Muscle of arm (tissue), 14 donors: ENCODE measurements around the gene ZDHHC12. TPM values are rescaled to one million over a fixed set of nuclear protein-coding genes. Genes with fewer than 3 reads are reported as not detected.

ENCODE experiments used
- DNase-seq: peaks from one replicate; pipeline ENCODE4 v3.0.0-alpha.2; 2013
- long read RNA-seq, 11 donors: transcript quantifications; one replicate each; lab custom pipeline, GENCODE V29; 2026
- polyA plus RNA-seq, 12 donors: library from polyadenylated mRNA; unstranded; fragments of 120-200 nt; gene quantifications; one replicate each; pipeline ENCODE4 v1.2.1, GENCODE V29; 2013; ENCODE audit not compliant: insufficient read length in 12 of 12

Gene ZDHHC12
- 10 to 100 TPM in 1 of 12 donors, 1 to 10 TPM in 10, not detected in 1; 4.4 to 10.8 (median 5.6) TPM for polyA plus RNA-seq
- long read RNA-seq, donor 1, transcript ZDHHC12-201 (5 exons, 1,129 nt), result major isoform, 31 of 31 reads
- long read RNA-seq, donor 1, partial matches to known transcripts, result 0 of 31 reads
- long read RNA-seq, donor 1, other reads (novel, unspliced or antisense), result 0 of 31 reads
- long read RNA-seq, donor 2, partial matches to known transcripts, result 0 of 4 reads
- long read RNA-seq, donor 2, other reads (novel, unspliced or antisense), result 0 of 4 reads
- long read RNA-seq, donor 3, partial matches to known transcripts, result 0 of 1 reads
- long read RNA-seq, donor 3, other reads (novel, unspliced or antisense), result 0 of 1 reads
- long read RNA-seq, donor 4, partial matches to known transcripts, result 0 of 1 reads
- long read RNA-seq, donor 4, other reads (novel, unspliced or antisense), result 0 of 1 reads
- long read RNA-seq, donor 5, result 0 reads
- long read RNA-seq, donor 6, partial matches to known transcripts, result 0 of 2 reads
- long read RNA-seq, donor 6, other reads (novel, unspliced or antisense), result 0 of 2 reads
- long read RNA-seq, donor 7, partial matches to known transcripts, result 0 of 3 reads
- long read RNA-seq, donor 7, other reads (novel, unspliced or antisense), result 0 of 3 reads
- long read RNA-seq, donor 8, transcript ZDHHC12-201 (5 exons, 1,129 nt), result major isoform, 6 of 11 reads
- long read RNA-seq, donor 8, partial matches to known transcripts, result 5 of 11 reads
- long read RNA-seq, donor 8, other reads (novel, unspliced or antisense), result 0 of 11 reads
- long read RNA-seq, donor 9, result 0 reads
- long read RNA-seq, donor 10, partial matches to known transcripts, result 0 of 4 reads
- long read RNA-seq, donor 10, other reads (novel, unspliced or antisense), result 0 of 4 reads
- long read RNA-seq, donor 11, transcript ZDHHC12-201 (5 exons, 1,129 nt), result major isoform, 8 of 9 reads
- long read RNA-seq, donor 11, partial matches to known transcripts, result 0 of 9 reads
- long read RNA-seq, donor 11, other reads (novel, unspliced or antisense), result 0 of 9 reads

DNA sequence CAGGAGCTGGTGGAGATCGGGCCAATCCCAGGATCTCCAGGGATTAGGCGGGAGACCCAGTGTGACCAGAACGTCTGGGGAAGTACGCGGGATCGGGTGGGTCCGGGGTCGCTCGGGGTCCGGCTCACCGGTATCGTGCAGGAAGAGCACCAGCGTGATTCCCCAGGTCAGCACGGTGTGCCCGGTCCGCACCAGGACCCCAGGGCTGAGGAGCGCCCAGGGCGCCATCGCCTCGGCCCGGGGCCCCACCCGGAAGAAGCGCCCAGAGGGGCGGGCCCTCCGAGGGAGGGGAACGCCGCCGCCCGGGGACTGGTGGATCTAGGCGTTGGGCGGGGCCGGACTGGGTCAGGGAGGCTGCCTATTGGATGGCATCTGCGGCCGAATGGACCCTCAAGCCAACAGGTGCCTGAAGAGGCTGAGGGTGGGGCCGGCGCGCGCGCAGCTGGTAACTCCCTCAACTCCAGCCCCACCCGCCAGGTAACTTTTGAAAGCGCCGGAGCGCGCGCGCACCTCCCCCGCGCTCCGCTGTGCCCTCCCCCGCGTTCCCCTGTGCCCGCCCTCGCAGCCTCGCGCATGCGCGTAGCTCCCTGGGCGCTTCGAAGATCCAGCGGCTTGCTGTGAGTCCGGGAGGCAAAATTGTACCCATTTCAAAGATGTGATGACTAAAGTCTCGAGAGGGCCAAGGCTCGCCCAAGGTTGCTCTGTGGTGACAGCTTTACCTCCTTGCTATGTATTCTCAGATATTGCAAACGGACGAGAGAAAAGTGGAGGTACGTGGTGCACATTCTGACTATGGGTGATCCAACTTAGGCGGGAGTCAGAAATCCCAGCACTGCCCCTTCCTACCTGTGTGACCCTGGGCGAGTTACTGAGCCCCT lies at the start of gene ZDHHC12:
TSS of gene ZDHHC12 (minus strand) at position 262 of the 878 bp plus-strand sequence. CDS start at position 228, 34 bp downstream.
- peak; percentile 74 for DNase-seq

DNA sequence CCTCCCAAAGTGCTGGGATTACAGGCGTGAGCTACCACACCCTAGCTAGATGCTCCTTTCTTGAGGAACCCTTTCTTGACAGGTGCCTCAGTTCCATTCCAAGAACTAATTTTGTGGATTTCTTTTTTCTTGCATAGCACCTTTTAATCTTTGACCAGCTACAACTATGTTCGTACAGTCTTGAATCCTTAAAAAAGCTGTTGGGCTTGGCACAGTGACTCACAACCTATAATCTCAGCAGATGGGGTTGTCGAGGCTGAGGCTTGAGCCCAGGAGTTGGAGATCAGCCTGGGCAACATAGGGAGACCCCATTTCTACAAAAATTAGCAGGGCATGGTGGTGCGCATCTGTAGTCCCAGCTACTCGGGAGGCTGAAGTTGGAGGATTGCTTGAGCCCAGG lies 49.1 kb upstream of the ZDHHC12 start:
- DNase-seq, result no peak

GRCh38 chr9:128771745-128772519 lies 48.0 kb upstream of the ZDHHC12 start, which contains the start of gene ZER1:
ZER1 (minus strand) TSS chr9:128771927; CDS start chr9:128755565, 16,362 bp downstream.
- peak; percentile 90 for DNase-seq

DNA sequence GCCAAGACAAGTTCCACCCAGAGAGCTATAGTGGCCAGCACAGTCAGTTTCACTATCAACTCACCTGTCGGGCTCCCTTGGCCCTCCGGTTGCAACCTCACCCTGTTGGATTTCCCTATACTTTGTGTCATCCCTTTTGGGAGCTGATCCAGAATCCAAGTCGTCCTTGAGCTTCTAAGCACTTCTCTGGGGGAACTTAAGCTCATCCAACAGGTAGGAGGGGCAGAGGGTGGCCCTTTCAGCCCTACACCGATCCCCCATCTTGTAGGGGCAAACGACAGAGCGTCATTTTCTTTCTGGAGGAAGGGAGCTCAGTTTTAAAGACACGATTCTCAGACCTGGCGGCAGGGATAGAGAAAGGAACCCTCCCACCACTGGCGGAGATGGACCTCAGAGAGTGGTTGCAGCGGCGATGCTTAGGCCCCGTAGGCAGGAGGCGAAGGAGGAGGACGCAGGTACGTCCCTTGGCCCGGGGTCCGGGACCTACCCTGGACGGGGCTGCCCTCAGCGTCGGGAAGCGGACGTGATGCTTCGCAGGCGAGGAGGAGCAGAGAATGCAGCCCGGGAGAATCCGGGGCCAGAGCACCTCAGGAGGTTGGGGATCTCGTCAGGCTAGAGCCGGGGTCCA lies 47.3 kb upstream of the ZDHHC12 start:
- DNase-seq, result no peak

DNA sequence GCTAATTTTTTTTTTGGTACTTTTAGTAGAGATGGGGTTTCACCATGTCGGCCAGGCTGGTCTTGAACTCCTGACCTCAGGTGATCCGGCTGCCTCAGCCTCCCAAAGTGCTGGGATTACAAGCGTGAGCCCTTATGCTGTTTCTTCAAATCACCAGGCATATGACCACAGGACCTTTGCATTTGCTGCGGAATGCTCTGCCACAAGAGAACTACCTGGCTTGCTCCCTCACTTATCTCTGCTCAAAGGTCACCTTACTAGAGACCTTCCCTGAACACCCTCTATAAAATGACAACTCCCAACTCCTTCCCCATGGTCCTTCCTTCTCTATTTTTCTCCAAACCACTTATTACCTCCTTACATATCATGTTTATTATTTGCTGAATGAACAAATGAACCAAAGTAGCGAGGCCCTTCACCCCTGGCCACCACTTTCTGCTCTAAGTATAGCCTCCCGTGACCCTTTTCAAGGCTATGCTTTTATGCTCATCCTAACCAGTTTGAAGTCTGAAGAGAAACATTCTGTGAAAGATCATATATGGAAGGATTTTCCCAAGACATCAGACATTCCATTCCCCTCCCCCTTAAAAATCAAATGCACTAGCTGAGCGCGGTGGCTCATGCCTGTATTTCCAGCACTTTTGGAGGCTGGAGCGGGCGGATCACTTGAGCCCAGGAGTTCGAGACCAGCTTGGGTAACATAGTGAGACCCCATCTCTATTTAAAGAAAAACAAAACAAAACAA lies 46.5 kb upstream of the ZDHHC12 start:
- DNase-seq, result no peak

- DNase-seq, result no peak
Observed at GRCh38 chr9:128768606-128769005, 44.7 kb upstream of the ZDHHC12 start.

DNA sequence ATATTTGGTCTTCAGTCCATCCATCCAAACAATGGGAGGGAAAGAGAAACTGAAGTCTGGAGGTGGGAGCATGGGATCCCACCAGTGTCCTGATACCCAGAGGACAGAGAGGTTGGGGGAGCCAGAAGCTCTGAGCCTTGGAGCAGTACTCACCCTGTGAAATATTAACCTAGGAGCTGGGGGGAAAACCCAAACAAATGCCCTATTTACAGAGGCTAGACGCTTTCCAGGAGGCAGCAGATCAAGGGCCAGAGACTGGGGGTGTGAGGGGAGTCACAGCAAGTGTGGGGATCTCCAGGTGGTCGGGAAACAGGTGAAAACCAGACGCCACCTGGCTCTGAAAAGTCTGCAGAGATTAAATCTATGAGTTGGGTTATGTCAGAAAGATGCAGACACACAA lies 41.6 kb upstream of the ZDHHC12 start:
- no peak for DNase-seq

DNA sequence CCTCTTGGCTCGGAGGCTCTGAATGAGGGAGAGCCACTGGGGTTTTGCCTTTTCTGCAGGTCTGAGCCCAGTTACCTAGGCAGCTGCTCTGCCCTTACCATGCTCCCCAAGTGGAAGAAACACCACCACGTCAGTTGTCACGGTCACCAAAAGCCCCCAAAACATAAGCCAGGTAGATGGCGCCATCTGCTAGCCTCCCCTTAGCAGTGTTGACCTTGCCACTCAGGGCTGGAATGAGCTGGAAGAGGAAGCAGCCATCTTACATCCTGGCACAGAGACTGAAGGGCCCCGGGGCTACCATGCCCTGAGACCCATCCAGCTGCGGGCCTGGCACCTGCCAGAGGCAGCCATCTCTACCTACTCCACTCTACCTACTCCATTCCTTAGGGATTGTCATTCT lies 40.4 kb upstream of the ZDHHC12 start:
- no peak for DNase-seq

DNA sequence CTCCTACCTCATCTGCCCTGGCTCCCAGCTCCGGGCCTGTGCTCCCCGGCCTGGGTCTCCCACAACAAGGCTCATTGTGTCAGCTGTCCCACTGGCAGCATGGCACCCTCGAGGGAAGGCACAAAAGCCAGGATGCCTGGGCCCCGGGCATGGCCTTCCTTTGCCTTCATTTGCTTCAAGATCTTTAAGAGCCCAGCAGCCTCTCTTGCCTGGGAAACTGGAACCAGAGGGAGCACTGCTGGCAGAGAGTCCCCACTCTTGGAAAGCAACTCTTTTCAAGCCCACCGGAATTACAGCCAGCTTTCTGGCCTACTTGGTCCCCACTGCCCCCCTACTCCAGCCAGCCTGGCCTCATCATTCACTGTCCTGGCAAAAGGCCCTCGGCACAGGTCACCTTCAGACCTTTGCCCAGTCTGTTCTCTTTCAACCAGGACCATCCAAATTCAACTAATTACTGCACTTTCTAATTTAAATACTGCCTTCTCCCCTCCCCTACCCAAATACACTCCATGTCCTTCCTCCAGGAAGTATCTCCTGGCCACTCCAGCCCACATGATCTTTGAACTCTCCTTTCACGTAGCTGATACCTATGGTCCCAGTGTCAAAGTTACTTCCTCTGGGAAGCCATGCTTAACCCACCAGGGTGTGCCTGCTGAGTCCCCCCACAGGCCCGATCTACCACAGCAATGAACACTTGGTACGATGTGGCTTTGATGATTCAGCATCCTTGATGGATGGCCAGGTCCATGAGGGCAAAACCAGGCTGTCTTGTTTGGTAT lies 38.9 kb upstream of the ZDHHC12 start:
- no peak for DNase-seq

DNA sequence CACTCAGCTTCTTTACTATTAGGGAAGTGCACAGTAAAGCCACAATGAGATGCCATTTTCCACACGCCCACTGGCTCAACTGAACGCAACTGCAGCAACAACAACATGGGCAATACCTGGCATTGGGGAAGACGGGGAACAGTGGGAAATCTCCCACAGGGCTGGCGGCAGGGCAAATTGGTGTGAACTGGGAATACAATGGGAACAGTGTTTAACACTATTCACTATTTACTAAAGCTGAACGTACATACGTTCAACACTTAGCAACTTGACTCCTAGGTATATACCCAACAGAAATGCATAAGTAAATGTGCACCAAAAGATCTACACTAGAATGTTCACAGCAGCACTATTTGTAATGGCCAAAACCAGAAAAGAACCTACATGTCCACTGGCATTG lies 33.7 kb upstream of the ZDHHC12 start:
- no peak for DNase-seq

GRCh38 chr9:128753627-128754026 lies 29.7 kb upstream of the ZDHHC12 start:
- DNase-seq, result no peak

DNA sequence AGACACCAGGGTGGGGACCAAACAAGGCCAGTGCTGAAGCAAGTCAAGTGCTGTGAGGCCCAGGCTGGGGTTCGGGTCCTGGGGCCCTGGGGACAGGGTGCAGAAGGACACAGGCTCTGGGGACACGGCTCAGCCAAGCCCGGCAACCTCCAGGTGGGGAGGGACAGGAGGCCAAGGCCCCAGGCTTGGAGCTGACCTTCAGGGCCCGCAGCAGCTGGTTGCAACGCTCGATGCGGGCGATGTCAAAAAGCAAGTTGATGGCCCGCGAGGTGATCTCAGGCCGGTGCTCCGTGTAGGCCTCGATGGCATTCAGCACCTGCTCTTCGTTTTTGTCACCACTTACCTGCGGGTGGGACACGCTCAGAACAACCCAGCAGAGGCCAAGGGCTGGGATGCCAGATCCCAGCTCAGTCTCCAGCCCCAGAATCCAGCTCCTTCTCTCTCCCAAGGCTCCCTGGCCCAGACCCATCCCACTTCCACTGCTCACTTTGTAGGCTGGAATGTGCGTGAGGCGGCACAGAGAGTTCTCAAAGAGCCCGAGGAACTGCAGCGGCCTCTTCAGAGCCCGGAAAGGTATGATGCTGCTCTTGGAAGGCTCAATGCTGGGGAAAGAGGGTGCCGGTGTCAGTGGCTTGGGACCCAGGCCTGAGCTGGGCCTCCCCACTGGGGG lies 27.1 kb upstream of the ZDHHC12 start:
- no peak for DNase-seq

DNA sequence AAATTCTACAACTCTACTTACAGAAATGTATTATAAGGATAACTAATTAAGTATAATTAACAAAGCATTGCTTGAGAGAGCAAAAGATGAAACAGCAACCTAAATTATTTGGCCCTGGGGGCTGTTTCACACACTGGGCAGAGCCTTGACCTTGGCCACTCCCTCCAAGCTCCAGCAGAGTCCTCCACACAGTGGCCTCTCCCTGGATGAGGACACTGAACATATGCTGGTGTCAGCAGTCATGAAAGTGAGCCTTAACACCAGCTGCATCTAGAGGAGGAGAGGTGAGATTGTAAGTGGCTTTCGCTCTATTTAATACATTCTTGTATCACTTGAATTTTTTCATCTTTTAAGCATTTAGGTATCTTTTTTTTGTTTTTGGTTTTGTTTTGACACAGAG lies 23.3 kb upstream of the ZDHHC12 start:
- DNase-seq, result no peak

DNA sequence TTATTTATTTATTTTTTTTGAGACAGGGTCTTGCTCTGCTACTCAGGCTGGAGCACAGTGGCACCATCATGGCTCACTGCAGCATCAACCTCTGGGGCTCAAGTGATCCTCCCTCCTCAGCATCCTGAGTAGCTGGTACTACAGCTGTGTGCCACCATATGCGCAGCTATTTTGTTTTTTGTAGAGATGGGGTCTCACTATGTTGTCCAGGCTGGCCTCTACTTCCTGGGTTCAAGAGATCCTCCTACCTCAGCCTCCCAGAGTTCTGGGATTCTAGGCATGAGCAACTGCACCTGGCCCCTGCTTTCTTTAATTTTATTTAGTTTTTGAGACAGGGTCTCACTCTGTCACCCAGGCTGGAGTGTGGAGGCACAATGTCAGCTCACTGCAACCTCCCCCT lies 19.5 kb upstream of the ZDHHC12 start:
- DNase-seq, result no peak

DNA sequence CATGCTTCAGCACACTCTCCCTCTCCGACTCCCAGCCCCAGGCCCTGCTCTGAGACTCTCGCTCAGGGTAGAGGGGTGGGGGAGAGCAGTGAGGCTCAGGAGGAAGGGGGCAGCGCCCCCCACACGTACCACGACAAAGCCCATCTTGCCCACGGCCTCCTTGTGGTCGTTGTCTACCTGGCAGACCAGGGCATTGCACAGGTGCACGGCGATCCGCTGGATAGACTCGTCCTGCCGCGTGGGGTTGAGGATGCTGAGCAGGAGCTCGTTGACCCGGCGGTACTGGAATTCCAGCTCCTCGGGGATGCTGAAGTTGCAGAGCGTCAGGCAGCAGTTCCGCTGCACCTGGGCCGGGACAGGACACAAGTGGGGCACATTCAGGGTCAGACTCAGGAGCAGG lies 18.5 kb upstream of the ZDHHC12 start:
- no peak for DNase-seq

DNA sequence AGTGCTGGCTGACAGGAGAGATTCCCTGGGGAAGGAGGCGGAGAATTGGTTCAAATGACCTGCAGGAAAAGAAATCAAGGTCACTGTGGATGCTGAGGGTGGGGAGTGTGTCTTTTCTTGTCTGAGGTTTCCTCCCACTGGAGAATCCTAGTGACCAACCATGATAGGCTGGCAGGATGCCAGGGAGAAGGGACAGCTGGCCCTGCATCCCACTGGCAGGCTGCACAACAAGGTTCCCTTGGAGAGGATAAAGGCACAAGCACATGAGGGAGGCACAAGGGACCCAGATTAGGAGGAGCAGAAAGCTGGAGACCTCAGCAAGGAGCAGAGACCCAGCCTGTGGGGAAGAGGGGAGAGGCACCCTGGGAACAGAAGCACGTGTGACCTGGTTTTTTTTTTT lies 11.4 kb upstream of the ZDHHC12 start:
- no peak for DNase-seq

- DNase-seq, result peak; percentile 54
Observed at GRCh38 chr9:128733256-128733655, 9.3 kb upstream of the ZDHHC12 start.

DNA sequence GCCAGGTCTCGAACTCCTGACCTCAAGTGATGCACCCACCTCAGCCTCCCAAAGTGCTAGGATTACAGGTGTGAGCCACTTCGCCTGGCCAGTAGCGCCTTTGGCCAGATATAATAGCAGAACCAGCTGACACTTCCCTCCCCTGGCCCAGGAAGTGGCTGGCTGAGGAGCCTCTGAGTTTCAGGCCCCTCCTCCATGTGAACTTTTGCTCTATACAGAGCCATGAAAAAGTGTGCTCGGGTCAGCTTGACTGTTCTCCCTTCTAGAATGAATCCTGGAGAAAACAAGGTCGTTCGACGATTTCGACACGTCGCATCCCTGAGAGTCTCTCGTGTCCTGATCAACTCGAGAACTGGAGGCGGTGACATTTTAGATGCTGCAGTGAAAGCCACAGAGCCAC lies 8.6 kb upstream of the ZDHHC12 start:
- DNase-seq, result no peak
